Glutamatergic neuron (in vitro differentiated cells): ENCODE results near the gene TP53I13. TPM values are rescaled to one million over a fixed set of nuclear protein-coding genes. Genes with fewer than 3 reads are reported as not detected.

ENCODE experiments used
- DNase-seq: peaks from one replicate; pipeline ENCODE4 v3.0.0; 2022
- H3K27ac Mint-ChIP-seq: one replicate; pipeline ENCODE4 v1.8.0; 2020; ENCODE audit warnings: mild to moderate bottlenecking, mixed read lengths, inconsistent platforms; ENCODE audit not compliant: unreplicated experiment
- H3K27me3 Mint-ChIP-seq: one replicate; pipeline ENCODE4 v1.8.0; 2020; ENCODE audit warnings: mild to moderate bottlenecking, moderate library complexity, mixed read lengths, inconsistent platforms; ENCODE audit not compliant: unreplicated experiment
- H3K36me3 Mint-ChIP-seq: one replicate; pipeline ENCODE4 v1.8.0; 2020; ENCODE audit warnings: mild to moderate bottlenecking, mixed read lengths, inconsistent platforms; ENCODE audit not compliant: unreplicated experiment
- H3K4me1 Mint-ChIP-seq: one replicate; pipeline ENCODE4 v1.8.0; 2020; ENCODE audit warnings: mild to moderate bottlenecking, low read depth, mixed read lengths, inconsistent platforms; ENCODE audit not compliant: unreplicated experiment
- H3K4me3 Mint-ChIP-seq: one replicate; pipeline ENCODE4 v1.8.0; 2020; ENCODE audit warnings: mild to moderate bottlenecking, mixed read lengths, inconsistent platforms; ENCODE audit not compliant: unreplicated experiment
- H3K9me3 Mint-ChIP-seq: one replicate; pipeline ENCODE4 v1.8.0; 2020; ENCODE audit warnings: mild to moderate bottlenecking, moderate library complexity, mixed read lengths, inconsistent platforms; ENCODE audit not compliant: unreplicated experiment
- CTCF ChIP-seq: fragments of 200-600 bp; sonication (generic); IDR thresholded peaks from one replicate; pipeline ENCODE4 v1.5.0; 2021; ENCODE audit not compliant: partially characterized antibody, unreplicated experiment
- total RNA-seq: library from RNA; stranded (reverse); fragmentation: NEBNext Ultra II Directional; extraction: Animal tissue kit (Norgen Biotek cat#: 25700); gene quantifications from one replicate; pipeline ENCODE4 v1.2.1, GENCODE V29; 2021; ENCODE audit not compliant: unreplicated experiment

Gene TP53I13
- total RNA-seq, 1 donor from 2014 or later: 14.3 TPM

- peaks cover 3% of the 10 kb centered on the region for H3K9me3 Mint-ChIP-seq
- peaks cover 6% of the 10 kb centered on the region for H3K4me1 Mint-ChIP-seq
- H3K36me3 Mint-ChIP-seq: no peaks in the 10 kb centered on the region
- no peak for DNase-seq
- no peak for TF ChIP-seq CTCF
- peak overlapping the region; percentile 65 for H3K4me3 Mint-ChIP-seq
- H3K27me3 Mint-ChIP-seq: peaks cover 20% of the 10 kb centered on the region
- H3K27ac Mint-ChIP-seq: no peak overlapping the region
Observed at GRCh38 chr17:29616300-29617048, 48.0 kb downstream of the TP53I13 start.

- H3K9me3 Mint-ChIP-seq: peaks cover 5% of the 10 kb centered on the region
- peaks cover 21% of the 10 kb centered on the region for H3K27me3 Mint-ChIP-seq
- H3K4me1 Mint-ChIP-seq: peaks cover 6% of the 10 kb centered on the region
- peak; percentile 29 for TF ChIP-seq CTCF
- no peak overlapping the region for H3K27ac Mint-ChIP-seq
- DNase-seq: peak; percentile 78
- H3K4me3 Mint-ChIP-seq: peak overlapping the region; percentile 65
- no peaks in the 10 kb centered on the region for H3K36me3 Mint-ChIP-seq
Observed at GRCh38 chr17:29617125-29617480, 48.6 kb downstream of the TP53I13 start.

- Mint-ChIP-seq H3K4me1 (peaks cover 6% of the 10 kb centered on the region), H3K4me3 (no peak overlapping the region), H3K27ac (no peak overlapping the region), H3K27me3 (peaks cover 21% of the 10 kb centered on the region), H3K9me3 (peaks cover 5% of the 10 kb centered on the region), H3K36me3 (no peaks in the 10 kb centered on the region)
- peak; percentile 74 for DNase-seq
- peak; percentile 23 for TF ChIP-seq CTCF
Observed at GRCh38 chr17:29617481-29618271, 49.2 kb downstream of the TP53I13 start.

- no peak for DNase-seq
- H3K4me1 Mint-ChIP-seq: peaks cover 6% of the 10 kb centered on the region
- no peak overlapping the region for H3K27ac Mint-ChIP-seq
- H3K27me3 Mint-ChIP-seq: peaks cover 22% of the 10 kb centered on the region
- peak; percentile 4 for TF ChIP-seq CTCF
- peaks cover 5% of the 10 kb centered on the region for H3K9me3 Mint-ChIP-seq
- H3K4me3 Mint-ChIP-seq: no peak overlapping the region
- H3K36me3 Mint-ChIP-seq: no peaks in the 10 kb centered on the region
Observed at GRCh38 chr17:29618272-29619065, 50.0 kb downstream of the TP53I13 start.
